ENCODE results near the gene DBNL. TPM values are rescaled to one million over a fixed set of nuclear protein-coding genes. Genes with fewer than 3 reads are reported as not detected.
A peak's percentile ranks its signal among the peaks of the same experiment; 100 is the strongest.
"Not testable (repeated sequence)": the region's sequence is repeated elsewhere in the genome, so short reads cannot be mapped to it uniquely, and the experiment has no call there.

DBNL gene
- total and polyA plus RNA-seq, 2 experiments from 2014 or later, result 81.8 to 91.1 TPM

- H3K79me2 ChIP-seq; H3K4me1 ChIP-seq (ENCODE audit: insufficient read depth); H3K9me3 ChIP-seq (ENCODE audit: low read depth); H3K4me3 ChIP-seq; H3K27ac ChIP-seq; H3K9me2 ChIP-seq (replicated peaks; ENCODE audit: insufficient read depth); H3K27me3 ChIP-seq; H4K20me1 ChIP-seq (ENCODE audit: insufficient read depth, poor library complexity, severe bottlenecking); H3K36me3 ChIP-seq (replicated peaks; ENCODE audit: insufficient read depth, low read depth); H2AFZ ChIP-seq: not testable (repeated sequence)
- peak overlapping the region; percentile 80 for H3K4me2 ChIP-seq
- TF ChIP-seq, protein P1, sequence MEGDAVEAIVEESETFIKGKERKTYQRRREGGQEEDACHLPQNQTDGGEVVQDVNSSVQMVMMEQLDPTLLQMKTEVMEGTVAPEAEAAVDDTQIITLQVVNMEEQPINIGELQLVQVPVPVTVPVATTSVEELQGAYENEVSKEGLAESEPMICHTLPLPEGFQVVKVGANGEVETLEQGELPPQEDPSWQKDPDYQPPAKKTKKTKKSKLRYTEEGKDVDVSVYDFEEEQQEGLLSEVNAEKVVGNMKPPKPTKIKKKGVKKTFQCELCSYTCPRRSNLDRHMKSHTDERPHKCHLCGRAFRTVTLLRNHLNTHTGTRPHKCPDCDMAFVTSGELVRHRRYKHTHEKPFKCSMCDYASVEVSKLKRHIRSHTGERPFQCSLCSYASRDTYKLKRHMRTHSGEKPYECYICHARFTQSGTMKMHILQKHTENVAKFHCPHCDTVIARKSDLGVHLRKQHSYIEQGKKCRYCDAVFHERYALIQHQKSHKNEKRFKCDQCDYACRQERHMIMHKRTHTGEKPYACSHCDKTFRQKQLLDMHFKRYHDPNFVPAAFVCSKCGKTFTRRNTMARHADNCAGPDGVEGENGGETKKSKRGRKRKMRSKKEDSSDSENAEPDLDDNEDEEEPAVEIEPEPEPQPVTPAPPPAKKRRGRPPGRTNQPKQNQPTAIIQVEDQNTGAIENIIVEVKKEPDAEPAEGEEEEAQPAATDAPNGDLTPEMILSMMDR (IDR thresholded peaks at IDR 0.05; ENCODE audit: poor library complexity), result peak; percentile 33
- WGBS (ENCODE audit: low lambda C conversion rate, missing lambda C conversion rate), result 3% methylated on average over 46 of the region's 46 CpGs
- peak; percentile 34 for DNase-seq (ENCODE audit: low spot score)
Measured at GRCh38 chr7:44040493-44040891, 4.0 kb upstream of the DBNL start.

DNA sequence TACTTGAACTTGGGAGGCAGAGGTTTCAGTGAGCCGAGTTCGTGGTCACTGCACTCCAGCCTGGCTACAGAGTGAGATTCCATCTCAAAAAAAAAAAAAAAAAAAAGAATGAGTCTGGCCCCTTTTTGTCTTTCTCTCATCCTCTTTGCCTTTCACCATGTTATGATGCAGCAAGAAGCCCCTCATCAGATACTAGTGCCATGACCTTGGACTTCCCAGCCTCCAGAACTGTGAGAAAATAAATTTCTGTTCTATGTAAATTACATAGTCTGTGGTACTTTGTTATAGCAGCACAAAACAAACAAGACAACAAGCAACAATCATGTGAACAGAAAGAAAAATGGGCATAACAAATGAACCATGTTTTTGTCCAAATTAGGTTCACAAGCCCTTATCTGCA is 2.3 kb upstream of the DBNL start:
- no peaks in the 10 kb centered on the region for H3K27me3 ChIP-seq
- H3K9me3 ChIP-seq (ENCODE audit: low read depth), result no peaks in the 10 kb centered on the region
- peaks cover 6% of the 10 kb centered on the region for H3K4me1 ChIP-seq (ENCODE audit: insufficient read depth)
- no peaks in the 10 kb centered on the region for H3K9me2 ChIP-seq (replicated peaks; ENCODE audit: insufficient read depth)
- H3K4me3 ChIP-seq, result no peak overlapping the region
- TF ChIP-seq, protein P1 (IDR thresholded peaks at IDR 0.05; ENCODE audit: poor library complexity), result no peak
- no peak for TF ChIP-seq EZH2 (IDR thresholded peaks at IDR 0.05; ENCODE audit: borderline replicate concordance)
- TF ChIP-seq EZH2phosphoT487 (IDR thresholded peaks at IDR 0.05; ENCODE audit: low read depth, severe bottlenecking, unreplicated experiment), result no peak
- no peaks in the 10 kb centered on the region for H3K36me3 ChIP-seq (replicated peaks; ENCODE audit: insufficient read depth, low read depth)
- H3K79me2 ChIP-seq, result peaks cover 27% of the 10 kb centered on the region
- H2AFZ ChIP-seq, result no peak overlapping the region
- H3K4me2 ChIP-seq, result no peak overlapping the region
- WGBS (ENCODE audit: low lambda C conversion rate, missing lambda C conversion rate), result 95% methylated on average over 2 of the region's 2 CpGs
- no peak overlapping the region for H3K27ac ChIP-seq
- DNase-seq (ENCODE audit: low spot score), result no peak
- H4K20me1 ChIP-seq (ENCODE audit: insufficient read depth, poor library complexity, severe bottlenecking), result peaks cover 4% of the 10 kb centered on the region

DNA sequence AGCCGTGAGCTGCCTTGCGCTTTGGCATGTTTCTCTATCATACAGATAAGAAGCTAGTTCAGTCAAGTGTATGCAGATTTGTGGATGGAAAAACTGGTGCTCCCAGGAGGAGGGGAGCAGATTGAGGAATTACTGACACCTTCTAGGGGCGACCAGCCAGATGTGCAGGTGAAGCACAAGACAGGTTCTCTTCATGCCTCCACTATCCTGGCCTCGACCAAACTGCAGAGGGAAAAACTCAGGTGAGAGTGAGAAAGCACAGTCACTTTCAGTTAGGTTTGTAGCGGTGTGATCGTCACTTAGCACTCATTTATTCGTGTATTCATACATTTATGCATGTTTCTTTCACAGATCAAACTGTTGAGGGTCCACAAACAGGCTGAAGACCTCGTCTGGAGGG is 600 bp upstream of the DBNL start:
- peak overlapping the region; percentile 98 for H2AFZ ChIP-seq
- no peak for TF ChIP-seq EZH2 (IDR thresholded peaks at IDR 0.05; ENCODE audit: borderline replicate concordance)
- no peak for TF ChIP-seq EZH2phosphoT487 (IDR thresholded peaks at IDR 0.05; ENCODE audit: low read depth, severe bottlenecking, unreplicated experiment)
- TF ChIP-seq, protein P1 (IDR thresholded peaks at IDR 0.05; ENCODE audit: poor library complexity), result no peak
- H4K20me1 ChIP-seq (ENCODE audit: insufficient read depth, poor library complexity, severe bottlenecking), result peaks cover 10% of the 10 kb centered on the region
- peaks cover 41% of the 10 kb centered on the region for H3K79me2 ChIP-seq
- no peaks in the 10 kb centered on the region for H3K27me3 ChIP-seq
- WGBS (ENCODE audit: low lambda C conversion rate, missing lambda C conversion rate), result 22% methylated on average over 8 of the region's 8 CpGs
- no peaks in the 10 kb centered on the region for H3K9me3 ChIP-seq (ENCODE audit: low read depth)
- H3K4me1 ChIP-seq (ENCODE audit: insufficient read depth), result peaks cover 6% of the 10 kb centered on the region
- no peaks in the 10 kb centered on the region for H3K36me3 ChIP-seq (replicated peaks; ENCODE audit: insufficient read depth, low read depth)
- H3K9me2 ChIP-seq (replicated peaks; ENCODE audit: insufficient read depth), result no peaks in the 10 kb centered on the region
- DNase-seq (ENCODE audit: low spot score), result no peak
- H3K27ac ChIP-seq, result peak overlapping the region; percentile 86
- H3K4me3 ChIP-seq, result peak overlapping the region; percentile 61
- H3K4me2 ChIP-seq, result peak overlapping the region; percentile 93
